Measurements from ENCODE around the gene TIMM21. TPM values are rescaled to one million over a fixed set of nuclear protein-coding genes. Genes with fewer than 3 reads are reported as not detected.

Gene TIMM21
- total and polyA plus RNA-seq, 9 of the 15 experiments (the other 6 are each of a cell fraction or from before 2014, with no cell fraction given), result 54.7 to 229 (median 83.3) TPM

- TF ChIP-seq CTBP1 (IDR thresholded peaks at IDR 0.05; ENCODE audit: borderline replicate concordance), result 0 out of 2 replicates have a peak, but pooled peaks have one; percentile 9
- TF ChIP-seq STAT5B (CRISPR knock-in tag; IDR thresholded peaks at IDR 0.05), result no peak
- no peak for TF ChIP-seq MBD1 (CRISPR knock-in tag; IDR thresholded peaks at IDR 0.05)
- TF ChIP-seq PATZ1 (CRISPR knock-in tag; IDR thresholded peaks at IDR 0.05; ENCODE audit: borderline replicate concordance), result no peak
- peak; percentile 44; the same call in 1 of the 2 replicates for TF ChIP-seq NCOA6 (IDR thresholded peaks at IDR 0.05)
- peak in 1 of 2 experiments; percentile 9; a peak in 1 of 3 replicates for TF ChIP-seq CBX3 (IDR thresholded peaks at IDR 0.05; ENCODE audit: borderline replicate concordance in 1 of 2, low read length in 2 of 2)
- TF ChIP-seq E4F1 (CRISPR knock-in tag; IDR thresholded peaks at IDR 0.05; ENCODE audit: borderline replicate concordance), result no peak
- TF ChIP-seq SP2 (IDR thresholded peaks at IDR 0.05; ENCODE audit: extremely low read depth, low read depth, low read length, poor library complexity, severe bottlenecking), result no peak
- peak; percentile 90; the same call in 1 of the 2 replicates for TF ChIP-seq SIN3B (IDR thresholded peaks at IDR 0.05; ENCODE audit: low read depth)
- no peak for TF ChIP-seq CC2D1A (IDR thresholded peaks at IDR 0.05)
- no peak for TF ChIP-seq ZNF507 (tag; conservative IDR thresholded peaks at IDR 0.05)
- peak; percentile 37 for TF ChIP-seq TBP (optimal IDR thresholded peaks at IDR 0.05; ENCODE audit: low read depth, low read length)
- TF ChIP-seq ETV6 (IDR thresholded peaks at IDR 0.05; ENCODE audit: borderline replicate concordance in 1 of 2, low read depth in 2 of 2, low read length in 1 of 2), result no peak
- no peak for TF ChIP-seq ETV6 (CRISPR knock-in tag; IDR thresholded peaks at IDR 0.05; ENCODE audit: borderline replicate concordance)
- TF ChIP-seq CBFA2T3 (IDR thresholded peaks at IDR 0.05), result no peak
- peak; percentile 61 for TF ChIP-seq ZFX (CRISPR knock-in tag; IDR thresholded peaks at IDR 0.05)
- TF ChIP-seq YY1 (IDR thresholded peaks at IDR 0.05; ENCODE audit: borderline replicate concordance in 1 of 3, control insufficient read depth in 1 of 3, extremely low read depth in 1 of 3, insufficient read depth in 3 of 3, insufficient read length in 1 of 3, insufficient replicate concordance in 2 of 3, low read depth in 1 of 3, low read length in 2 of 3), result peak in 2 of 3 experiments; percentile 63 to 86
- TF ChIP-seq ZNF134 (CRISPR knock-in tag; conservative IDR thresholded peaks at IDR 0.05), result no peak; the same call in 1 of the 2 replicates
- peak; percentile 59; the same call in 1 of the 2 replicates for TF ChIP-seq NFRKB (IDR thresholded peaks at IDR 0.05; ENCODE audit: low read depth)
- TF ChIP-seq FOXM1 (IDR thresholded peaks at IDR 0.05; ENCODE audit: low read depth), result no peak
- no peak for TF ChIP-seq FOXM1 (CRISPR knock-in tag; IDR thresholded peaks at IDR 0.05; ENCODE audit: low read depth)
Measured at GRCh38 chr18:74147779-74148542, at the start of gene TIMM21, which contains the start of gene FBXO15 (continued).

Measured in K562 (cell line).